GM18505 (cell line): Measurements from ENCODE around the gene OSBP2.
"Not testable (repeated sequence)": the region's sequence is repeated elsewhere in the genome, so short reads cannot be mapped to it uniquely, and the experiment has no call there.

ENCODE experiments used
- ATAC-seq: cut with Tn5 transposase; IDR thresholded peaks from one replicate; pipeline ENCODE4 v1.9.1; 2021; ENCODE audit not compliant: unreplicated experiment
- POLR2A ChIP-seq: IDR thresholded peaks from 4 replicates; pipeline ENCODE4 v1.6.1; 2011; ENCODE audit warnings: borderline replicate concordance; ENCODE audit not compliant: insufficient read depth, insufficient read length; ENCODE audit errors: extremely low read depth

The OSBP2 gene

GRCh38 chr22:30687358-30687757, 7.3 kb upstream of the OSBP2 start:
- TF ChIP-seq POLR2A = no peak

GRCh38 chr22:30689622-30690021, 5.1 kb upstream of the OSBP2 start:
- no peak for ATAC-seq
- no peak for TF ChIP-seq POLR2A

More at GRCh38 chr22:30687358-30687757, 7.3 kb upstream of the OSBP2 start:
- ATAC-seq = no peak

GRCh38 chr22:30691204-30691603, 3.5 kb upstream of the OSBP2 start:
- ATAC-seq = no peak
- no peak for TF ChIP-seq POLR2A

- peak; percentile 50 for ATAC-seq
- TF ChIP-seq POLR2A = no peak
Measured at GRCh38 chr22:30694171-30694639, 469 bp upstream of the OSBP2 start.

- ATAC-seq = no peak
- no peak for TF ChIP-seq POLR2A
Measured at GRCh38 chr22:30695351-30695851, 727 bp downstream of the OSBP2 start.

GRCh38 chr22:30695871-30696655, 1.4 kb downstream of the OSBP2 start:
- TF ChIP-seq POLR2A = no peak
- no peak for ATAC-seq

- ATAC-seq = no peak
- TF ChIP-seq POLR2A = no peak
Measured at GRCh38 chr22:30697975-30698374, 3.3 kb downstream of the OSBP2 start.

- TF ChIP-seq POLR2A = no peak
- ATAC-seq = no peak
Measured at GRCh38 chr22:30701872-30702271, 7.2 kb downstream of the OSBP2 start.

GRCh38 chr22:30702856-30703255, 8.2 kb downstream of the OSBP2 start:
- TF ChIP-seq POLR2A = no peak
- no peak for ATAC-seq

GRCh38 chr22:30704978-30705377, 10.3 kb downstream of the OSBP2 start:
- TF ChIP-seq POLR2A = no peak

GRCh38 chr22:30705710-30706651, 11.3 kb downstream of the OSBP2 start:
- TF ChIP-seq POLR2A = no peak
- no peak for ATAC-seq

More at GRCh38 chr22:30704978-30705377, 10.3 kb downstream of the OSBP2 start:
- ATAC-seq = no peak

GRCh38 chr22:30709980-30710379, 15.3 kb downstream of the OSBP2 start:
- not testable (repeated sequence) for ATAC-seq

- TF ChIP-seq POLR2A = no peak
- no peak for ATAC-seq
Measured at GRCh38 chr22:30712094-30712493, 17.4 kb downstream of the OSBP2 start.
